Daoy (cell line): ENCODE results near the gene PDLIM1. TPM values are rescaled to one million over a fixed set of nuclear protein-coding genes. Genes with fewer than 3 reads are reported as not detected.
"Not testable (repeated sequence)": the region's sequence is repeated elsewhere in the genome, so short reads cannot be mapped to it uniquely, and the experiment has no call there.

ENCODE experiments used
- DNase-seq: peaks from one replicate; pipeline ENCODE4 v3.0.0-alpha.2; 2015; ENCODE audit warnings: low read depth
- total RNA-seq: library from RNA; depleted of rRNA; stranded (reverse); fragments of >200 nt; shearing (Covaris generic); gene quantifications from 2 replicates; pipeline ENCODE4 v1.2.3, GENCODE V29; 2014; rRNA removed

The PDLIM1 gene
- total RNA-seq, 1 experiment from 2014 or later = 17.7 TPM

DNA sequence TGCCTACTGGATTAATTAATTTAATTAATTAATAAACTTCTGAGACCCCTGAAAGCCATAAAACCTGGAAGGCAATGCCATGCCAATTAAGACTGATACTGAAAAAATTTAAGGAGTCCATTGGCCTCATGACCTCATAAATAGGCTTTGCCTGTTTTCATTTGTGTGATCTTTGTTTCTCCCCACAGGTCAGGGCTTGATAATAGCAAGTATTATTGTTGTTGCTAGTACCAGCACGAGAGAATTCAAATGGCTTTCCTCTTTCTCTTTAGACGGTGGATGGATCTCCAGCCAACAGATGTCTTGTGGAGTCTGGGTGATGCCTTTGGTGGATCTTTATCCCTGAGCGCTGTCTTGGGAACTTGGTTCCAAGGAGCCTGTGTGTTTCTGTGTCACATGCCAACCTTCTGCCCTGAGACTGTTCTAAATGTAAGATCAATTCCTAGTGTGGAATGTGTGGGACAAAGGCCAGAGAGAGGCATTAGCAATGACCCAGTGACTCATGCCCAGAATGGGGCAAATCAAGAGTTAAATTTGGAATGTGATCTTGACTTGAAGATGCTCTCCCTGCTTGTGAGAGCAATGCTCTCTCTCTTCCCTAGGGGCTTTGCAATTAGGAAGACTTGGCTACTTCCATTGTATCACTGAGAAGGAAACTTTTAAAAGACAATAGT lies 79.1 kb downstream of the PDLIM1 start:
- no peak for DNase-seq

GRCh38 chr10:95209509-95210127 lies 81.2 kb downstream of the PDLIM1 start:
- no peak for DNase-seq

DNA sequence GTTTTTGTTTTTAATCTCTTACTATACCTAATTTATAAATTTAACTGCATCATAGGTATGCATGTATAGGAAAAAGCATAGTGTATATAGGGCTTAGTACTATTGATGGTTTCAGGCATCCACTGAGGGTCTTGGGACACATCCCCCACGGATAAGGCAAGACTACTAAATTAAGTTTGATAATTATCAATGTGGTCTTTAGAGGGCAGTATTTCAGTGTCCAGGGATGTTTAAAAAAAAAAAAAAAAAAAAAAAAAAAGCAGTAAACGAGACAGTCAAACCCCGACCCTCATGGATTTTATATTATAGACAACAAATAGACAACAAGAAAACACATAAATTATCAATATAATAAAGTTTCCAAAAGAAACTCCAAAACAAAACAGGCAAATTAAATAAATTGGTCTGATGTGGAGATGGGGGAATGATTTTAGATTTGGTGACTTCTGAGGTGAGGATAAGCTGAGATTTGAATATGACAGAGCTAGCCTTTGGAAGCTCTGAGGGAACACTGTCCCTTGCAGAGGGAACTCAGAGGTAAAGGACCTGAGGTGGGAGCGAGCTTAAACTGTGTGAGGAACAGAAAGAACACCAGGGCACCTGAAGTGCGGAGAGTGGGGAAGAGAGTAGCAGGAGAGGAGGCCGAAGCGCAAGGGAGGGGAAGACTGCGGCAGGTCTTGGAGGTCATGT lies 82.0 kb downstream of the PDLIM1 start:
- no peak for DNase-seq

DNA sequence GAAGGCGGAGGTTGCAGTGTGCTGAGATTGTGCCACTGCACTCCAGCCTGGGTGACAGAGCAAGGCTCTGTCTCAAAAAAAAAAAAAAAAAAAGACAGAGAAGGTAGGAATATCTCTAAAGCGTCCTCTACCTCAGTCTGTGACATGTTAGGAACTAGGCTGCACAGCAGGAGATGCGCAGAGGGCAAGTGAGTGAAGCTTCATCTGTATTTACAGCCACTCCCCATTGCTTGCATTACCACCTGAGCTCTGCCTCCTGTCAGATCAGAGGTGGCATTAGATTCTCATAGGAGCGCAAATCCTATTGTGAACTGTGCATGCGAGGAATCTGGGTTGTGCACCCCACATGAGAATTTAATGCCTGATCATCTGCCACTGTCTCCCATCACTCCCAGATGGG lies 87.9 kb downstream of the PDLIM1 start:
- not testable (repeated sequence) for DNase-seq

GRCh38 chr10:95201736-95202135 lies 89.1 kb downstream of the PDLIM1 start:
- DNase-seq = peak; percentile 45

GRCh38 chr10:95196046-95196445 lies 94.8 kb downstream of the PDLIM1 start:
- DNase-seq = no peak

DNA sequence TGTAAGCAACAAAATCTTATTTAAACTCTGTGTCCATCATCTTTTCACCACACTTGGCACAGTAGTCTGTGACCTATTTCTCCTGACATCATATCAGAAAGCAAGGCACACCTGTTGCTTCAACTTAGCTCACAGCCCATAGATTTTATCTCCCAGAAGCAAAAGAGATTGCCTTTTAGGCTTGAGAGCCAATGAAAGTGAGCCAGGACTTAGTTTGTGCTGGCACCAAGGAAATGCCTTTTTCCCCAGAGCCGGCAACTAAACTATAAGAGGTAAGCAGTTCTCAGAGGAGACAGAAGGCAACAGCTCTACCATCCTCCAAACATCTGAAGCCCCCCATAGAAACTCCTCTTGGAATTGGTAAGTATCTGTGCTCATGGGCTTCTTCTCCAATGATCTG lies 96.9 kb downstream of the PDLIM1 start, which contains the start of gene ACSM6:
TSS of gene ACSM6 (plus strand) at position 295 of the 400 bp plus-strand sequence. CDS start 248 bp downstream, outside the sequence.
- DNase-seq = no peak

DNA sequence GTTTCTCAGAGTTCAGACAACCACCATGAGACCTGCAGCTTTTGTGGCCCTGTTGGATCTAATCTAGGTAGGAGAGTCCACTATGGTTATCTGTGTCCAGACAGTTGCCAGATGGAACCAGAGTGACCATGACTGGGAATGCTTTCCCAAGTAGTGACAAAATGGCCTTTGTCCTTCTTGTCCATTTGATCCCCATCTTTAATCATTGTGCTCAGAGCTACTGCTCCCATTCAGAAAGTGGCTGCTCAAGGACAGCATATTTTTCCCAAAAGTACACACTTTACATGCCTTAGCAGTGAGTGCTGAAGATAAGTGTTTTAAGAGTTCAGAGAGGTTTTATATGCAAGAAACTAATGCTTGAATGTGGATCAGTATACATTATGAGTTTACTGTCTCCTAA lies 102.2 kb downstream of the PDLIM1 start:
- DNase-seq = no peak

GRCh38 chr10:95187617-95188016 lies 103.2 kb downstream of the PDLIM1 start:
- no peak for DNase-seq

Other genes with a start within 250 kb of the PDLIM1 start
- not detected in 2 replicates for gene CYP2C8, start 221.5 kb downstream of the PDLIM1 start, total RNA-seq
- not detected in 2 replicates for gene ACSM6, start 96.8 kb downstream of the PDLIM1 start, total RNA-seq